Endodermal cell (in vitro differentiated cells): ENCODE measurements around the gene SIK2. TPM values are rescaled to one million over a fixed set of nuclear protein-coding genes. Genes with fewer than 3 reads are reported as not detected.

Experiments used
- DNase-seq: peaks from one replicate; pipeline ENCODE4 v3.0.0-alpha.2; 2017
- H3K27ac ChIP-seq: 2 replicates; pipeline ENCODE4 v1.5.1; 2013; ENCODE audit warnings: mild to moderate bottlenecking, low read depth, low read length, moderate library complexity
- H3K27me3 ChIP-seq: 2 replicates; pipeline ENCODE4 v1.6.1; 2013; ENCODE audit warnings: mild to moderate bottlenecking, low read length, moderate library complexity; ENCODE audit not compliant: insufficient read depth, control insufficient read depth, poor library complexity, severe bottlenecking
- H3K36me3 ChIP-seq: 2 replicates; pipeline ENCODE4 v1.7.0; 2013; ENCODE audit warnings: mild to moderate bottlenecking, low read length, moderate library complexity; ENCODE audit not compliant: control insufficient read depth, insufficient read depth
- H3K4me1 ChIP-seq: one replicate; pipeline ENCODE4 v1.7.0; 2013; ENCODE audit warnings: low read length; ENCODE audit not compliant: control insufficient read depth, insufficient read depth
- H3K4me3 ChIP-seq: 2 replicates; pipeline ENCODE4 v1.5.1; 2013; ENCODE audit warnings: mild to moderate bottlenecking, low read length, moderate library complexity
- H3K9ac ChIP-seq: 2 replicates; pipeline ENCODE4 v1.6.1; 2013; ENCODE audit warnings: mild to moderate bottlenecking, low read length, moderate library complexity; ENCODE audit not compliant: poor library complexity, severe bottlenecking; ENCODE audit errors: extremely low read depth
- H3K9me3 ChIP-seq: 2 replicates; pipeline ENCODE4 v1.6.1; 2013; ENCODE audit warnings: mild to moderate bottlenecking, low read length, moderate library complexity; ENCODE audit not compliant: control insufficient read depth
- H3K27ac Mint-ChIP-seq: 2 replicates; pipeline ENCODE4 v1.8.0; 2020; ENCODE audit warnings: mixed read lengths
- H3K27me3 Mint-ChIP-seq: 2 replicates; pipeline ENCODE4 v1.8.0; 2021; ENCODE audit warnings: mild to moderate bottlenecking, mixed read lengths; ENCODE audit not compliant: insufficient read depth
- H3K36me3 Mint-ChIP-seq: 2 replicates; pipeline ENCODE4 v1.8.0; 2020; ENCODE audit warnings: low read depth, mixed read lengths
- H3K4me1 Mint-ChIP-seq: 2 replicates; pipeline ENCODE4 v1.8.0; 2020; ENCODE audit warnings: mixed read lengths
- H3K4me3 Mint-ChIP-seq: 2 replicates; pipeline ENCODE4 v1.8.0; 2020; ENCODE audit warnings: mild to moderate bottlenecking, moderate library complexity, mixed read lengths
- H3K9me3 Mint-ChIP-seq: 2 replicates; pipeline ENCODE4 v1.8.0; 2020; ENCODE audit warnings: mild to moderate bottlenecking, mixed read lengths
- WGBS, 2 experiments: methylation state at CpG; one replicate each; pipeline versions ENCODE4 v1.1.5 to v1.1.7; 2013; ENCODE audit warnings: missing lambda C conversion rate in 2 of 2, mixed read lengths in 1 of 2; ENCODE audit not compliant: insufficient coverage in 1 of 2, insufficient read length in 1 of 2; 5-methylcytosine and 5-hydroxymethylcytosine counted together
- long read RNA-seq, 4 experiments: library from polyadenylated mRNA in 2 of 4; library from RNA in 1 of 4; library from capped mRNA in 1 of 4; stranded (forward) in 3 of 4; unstranded in 1 of 4; transcript quantifications; one replicate each; pipeline ENCODE4 v2.0.0, GENCODE V29; 2020 to 2021; ENCODE audit warnings: inconsistent platforms in 1 of 4
- polyA plus RNA-seq, 2 experiments: library from polyadenylated mRNA; stranded (reverse); fragments of 50-300 nt; gene quantifications; one replicate each; pipeline ENCODE4 v1.2.3, GENCODE V29; 2013
- total RNA-seq, 2 donors: library from RNA; stranded (reverse); fragmentation: NEBNext Ultra II Directional in 1 of 2; extraction: Animal tissue kit (Norgen Biotek cat#: 25700) in 1 of 2; gene quantifications; 2 replicates in 1 of 2; 3 replicates in 1 of 2; pipeline ENCODE4 v1.2.1, GENCODE V29; 2021
- TF ChIP-seq, protein P1 (sequence below): fragments of 200-600 bp; sonication (generic); conservative IDR thresholded peaks from 2 replicates; pipeline ENCODE4 v1.5.0; 2021; ENCODE audit warnings: antibody characterized with exemption, mild to moderate bottlenecking

SIK2 gene
- 10 to 100 TPM; 13.2 to 13.4 TPM for total RNA-seq
- 16.6 TPM for polyA plus RNA-seq (2013, experiment 1 of 2)
- polyA plus RNA-seq (2013, experiment 2 of 2): 12.8 TPM
- long read RNA-seq, experiment 1, full-length matches to known transcripts: 2 of 14 reads
- long read RNA-seq, experiment 1, partial matches to known transcripts: 8 of 14 reads
- long read RNA-seq, experiment 1, other reads (novel, unspliced or antisense): 4 of 14 reads
- long read RNA-seq, experiment 2, full-length matches to known transcripts: 14 of 20 reads
- long read RNA-seq, experiment 2, partial matches to known transcripts: 3 of 20 reads
- long read RNA-seq, experiment 2, other reads (novel, unspliced or antisense): 3 of 20 reads
- long read RNA-seq, experiment 3, full-length matches to known transcripts: 13 of 20 reads
- long read RNA-seq, experiment 3, partial matches to known transcripts: 3 of 20 reads
- long read RNA-seq, experiment 3, other reads (novel, unspliced or antisense): 4 of 20 reads
- long read RNA-seq, experiment 4, partial matches to known transcripts: 1 of 2 reads
- long read RNA-seq, experiment 4, other reads (novel, unspliced or antisense): 1 of 2 reads

DNA sequence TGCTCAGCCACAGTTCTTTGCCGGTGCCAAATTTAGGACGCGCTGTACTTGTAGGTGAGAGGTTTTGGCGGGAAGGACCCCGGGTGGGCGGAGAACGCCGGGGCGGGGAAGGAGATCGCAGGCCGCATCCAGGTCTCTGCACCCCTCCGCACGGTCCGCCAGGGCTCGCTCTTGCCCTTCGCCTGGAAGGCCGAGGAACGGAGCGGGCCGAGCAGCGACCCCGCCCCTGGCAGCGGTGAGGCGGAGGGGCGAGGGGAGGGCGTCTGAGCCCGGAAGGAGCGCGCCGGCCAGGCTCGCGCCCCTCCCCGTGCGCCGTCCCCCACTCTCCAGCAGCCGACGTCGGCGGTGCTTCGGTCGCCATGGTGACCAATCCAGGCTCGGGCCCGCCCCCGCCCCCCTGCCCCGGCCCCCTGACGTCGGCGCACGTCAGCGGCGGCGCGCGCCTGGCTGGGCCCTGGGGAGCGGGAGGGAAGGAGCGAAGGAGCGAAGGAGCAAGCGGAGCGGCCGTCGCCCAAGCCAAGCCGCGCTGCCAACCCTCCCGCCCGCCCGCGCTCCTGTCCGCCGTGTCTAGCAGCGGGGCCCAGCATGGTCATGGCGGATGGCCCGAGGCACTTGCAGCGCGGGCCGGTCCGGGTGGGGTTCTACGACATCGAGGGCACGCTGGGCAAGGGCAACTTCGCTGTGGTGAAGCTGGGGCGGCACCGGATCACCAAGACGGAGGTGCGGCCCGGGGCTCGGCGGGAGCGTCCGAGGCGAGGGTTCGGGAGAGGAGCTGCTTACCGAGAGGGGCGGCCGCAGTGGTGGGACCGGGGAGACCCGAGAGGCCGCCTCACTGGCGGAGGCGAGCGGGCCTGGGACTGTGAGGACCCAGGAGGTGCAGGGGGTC lies at the start of gene SIK2:
SIK2 (plus strand) TSS at position 471 of the 886 bp plus-strand sequence; CDS start at position 586, 115 bp downstream.
- no peaks in the 10 kb centered on the region for H3K4me1 ChIP-seq
- peak within 1 kb of the TSS; percentile 91 for H3K27ac Mint-ChIP-seq
- WGBS, 2 experiments: 0% methylated on average over 13 to 100 of the region's 100 CpGs
- peaks cover 33% of the 10 kb centered on the region for H3K27me3 Mint-ChIP-seq
- no peaks in the 10 kb centered on the region for H3K9me3 Mint-ChIP-seq
- no peaks in the 10 kb centered on the region for H3K36me3 ChIP-seq
- H3K4me1 Mint-ChIP-seq: peaks cover 16% of the 10 kb centered on the region
- H3K36me3 Mint-ChIP-seq: no peaks in the 10 kb centered on the region
- H3K9me3 ChIP-seq: no peaks in the 10 kb centered on the region
- peak within 1 kb of the TSS; percentile 86 for H3K9ac ChIP-seq
- peaks cover 6% of the 10 kb centered on the region for H3K27me3 ChIP-seq
- peak within 1 kb of the TSS; percentile 98 for H3K4me3 ChIP-seq
- peak; percentile 97 for DNase-seq
- H3K27ac ChIP-seq: peak within 1 kb of the TSS; percentile 81
- TF ChIP-seq, protein P1, sequence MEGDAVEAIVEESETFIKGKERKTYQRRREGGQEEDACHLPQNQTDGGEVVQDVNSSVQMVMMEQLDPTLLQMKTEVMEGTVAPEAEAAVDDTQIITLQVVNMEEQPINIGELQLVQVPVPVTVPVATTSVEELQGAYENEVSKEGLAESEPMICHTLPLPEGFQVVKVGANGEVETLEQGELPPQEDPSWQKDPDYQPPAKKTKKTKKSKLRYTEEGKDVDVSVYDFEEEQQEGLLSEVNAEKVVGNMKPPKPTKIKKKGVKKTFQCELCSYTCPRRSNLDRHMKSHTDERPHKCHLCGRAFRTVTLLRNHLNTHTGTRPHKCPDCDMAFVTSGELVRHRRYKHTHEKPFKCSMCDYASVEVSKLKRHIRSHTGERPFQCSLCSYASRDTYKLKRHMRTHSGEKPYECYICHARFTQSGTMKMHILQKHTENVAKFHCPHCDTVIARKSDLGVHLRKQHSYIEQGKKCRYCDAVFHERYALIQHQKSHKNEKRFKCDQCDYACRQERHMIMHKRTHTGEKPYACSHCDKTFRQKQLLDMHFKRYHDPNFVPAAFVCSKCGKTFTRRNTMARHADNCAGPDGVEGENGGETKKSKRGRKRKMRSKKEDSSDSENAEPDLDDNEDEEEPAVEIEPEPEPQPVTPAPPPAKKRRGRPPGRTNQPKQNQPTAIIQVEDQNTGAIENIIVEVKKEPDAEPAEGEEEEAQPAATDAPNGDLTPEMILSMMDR: peak; percentile 94
- peak within 1 kb of the TSS; percentile 70 for H3K4me3 Mint-ChIP-seq

DNA sequence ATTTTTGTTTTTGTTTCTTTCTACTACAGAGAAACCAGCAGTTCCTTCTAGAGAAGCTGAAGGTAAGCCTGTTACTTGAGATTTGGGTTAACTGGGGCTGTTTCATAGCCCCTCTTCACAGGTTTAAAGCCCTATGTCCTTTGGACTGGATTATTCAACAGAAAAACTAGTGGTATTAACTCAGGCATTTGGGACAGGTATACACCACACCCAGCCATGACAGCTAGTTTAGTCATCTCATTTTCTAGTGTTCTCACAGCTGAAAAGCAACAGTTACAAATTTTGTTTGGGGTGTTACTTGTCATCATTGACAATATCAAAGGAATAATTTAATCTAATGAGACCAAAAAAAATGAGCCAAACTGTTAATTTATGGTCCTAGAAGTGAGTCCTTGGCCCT lies 47.7 kb upstream of the SIK2 start:
- Mint-ChIP-seq H3K27ac (no peak overlapping the region), H3K9me3 (peaks cover 17% of the 10 kb centered on the region), H3K4me1 (peaks cover 3% of the 10 kb centered on the region), H3K36me3 (peaks cover 2% of the 10 kb centered on the region), H3K27me3 (peaks cover 8% of the 10 kb centered on the region), H3K4me3 (no peak overlapping the region)
- Histone ChIP-seq H3K4me1 (no peaks in the 10 kb centered on the region), H3K36me3 (no peaks in the 10 kb centered on the region), H3K9ac (no peak overlapping the region), H3K4me3 (no peak overlapping the region), H3K27ac (no peak overlapping the region), H3K27me3 (peaks cover 12% of the 10 kb centered on the region), H3K9me3 (peaks cover 13% of the 10 kb centered on the region)
- TF ChIP-seq, protein P1: no peak
- DNase-seq: no peak

DNA sequence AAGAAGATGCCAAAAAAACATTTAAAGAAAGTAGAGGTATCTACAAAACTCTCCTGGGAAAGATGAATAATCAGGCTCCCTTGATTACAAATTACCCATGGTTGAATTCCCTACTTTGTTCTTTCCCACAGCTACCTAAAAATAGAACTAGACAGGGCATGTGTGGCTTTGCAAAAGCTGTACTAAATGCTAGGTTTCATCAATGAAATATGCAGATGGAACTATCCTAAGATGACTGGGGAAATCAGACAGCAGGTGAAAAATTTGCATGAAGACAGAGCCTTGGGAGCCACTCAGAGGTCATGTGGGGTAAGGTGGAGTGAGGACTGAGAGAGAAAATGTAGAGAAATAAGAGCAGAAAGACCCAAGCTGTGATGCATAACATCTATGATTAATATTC lies 47.0 kb upstream of the SIK2 start:
- DNase-seq: no peak
- TF ChIP-seq, protein P1: no peak
- H3K4me3 ChIP-seq: no peak overlapping the region
- Mint-ChIP-seq H3K36me3 (peaks cover 2% of the 10 kb centered on the region), H3K9me3 (peaks cover 17% of the 10 kb centered on the region), H3K4me1 (peaks cover under 1% of the 10 kb centered on the region), H3K27me3 (peaks cover 6% of the 10 kb centered on the region), H3K4me3 (no peak overlapping the region), H3K27ac (no peak overlapping the region)
- no peak overlapping the region for H3K27ac ChIP-seq
- H3K4me1 ChIP-seq: no peaks in the 10 kb centered on the region
- H3K9ac ChIP-seq: no peak overlapping the region
- peaks cover 13% of the 10 kb centered on the region for H3K9me3 ChIP-seq
- H3K36me3 ChIP-seq: no peaks in the 10 kb centered on the region
- peaks cover 12% of the 10 kb centered on the region for H3K27me3 ChIP-seq
